SKM-1 (cell line): ENCODE data around the gene KRTAP19-8.

Experiments
- DNase-seq: peaks from one replicate; lab custom pipeline; 2025; ENCODE audit not compliant: unreplicated experiment; lab: John Stamatoyannopoulos, UW

KRTAP19-8 gene, protein sequence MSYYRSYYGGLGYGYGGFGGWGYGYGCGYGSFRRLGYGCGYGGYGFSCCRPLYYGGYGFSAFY

DNA sequence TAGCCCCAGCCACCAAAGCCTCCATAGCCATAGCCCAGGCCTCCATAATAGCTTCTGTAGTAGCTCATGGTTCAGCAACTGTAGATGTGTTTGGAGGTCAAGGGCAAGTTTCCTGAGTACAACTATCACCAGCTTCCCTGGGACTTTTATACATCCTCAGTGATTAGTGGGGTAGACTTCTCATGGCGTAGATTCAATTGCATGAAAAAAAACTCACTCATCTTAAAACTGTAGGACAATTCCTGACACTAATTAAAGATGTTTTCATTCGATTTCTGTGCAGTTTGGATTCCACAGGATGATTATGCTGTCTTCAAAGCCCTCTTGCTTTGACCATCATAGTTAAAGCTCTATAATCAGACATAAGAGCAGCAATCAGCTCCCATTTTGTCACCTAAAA is at the start of gene KRTAP19-8:
TSS of gene KRTAP19-8 (minus strand) at position 101 of the 400 bp plus-strand sequence. CDS start at position 68, 33 bp downstream.
- no peak for DNase-seq

DNA sequence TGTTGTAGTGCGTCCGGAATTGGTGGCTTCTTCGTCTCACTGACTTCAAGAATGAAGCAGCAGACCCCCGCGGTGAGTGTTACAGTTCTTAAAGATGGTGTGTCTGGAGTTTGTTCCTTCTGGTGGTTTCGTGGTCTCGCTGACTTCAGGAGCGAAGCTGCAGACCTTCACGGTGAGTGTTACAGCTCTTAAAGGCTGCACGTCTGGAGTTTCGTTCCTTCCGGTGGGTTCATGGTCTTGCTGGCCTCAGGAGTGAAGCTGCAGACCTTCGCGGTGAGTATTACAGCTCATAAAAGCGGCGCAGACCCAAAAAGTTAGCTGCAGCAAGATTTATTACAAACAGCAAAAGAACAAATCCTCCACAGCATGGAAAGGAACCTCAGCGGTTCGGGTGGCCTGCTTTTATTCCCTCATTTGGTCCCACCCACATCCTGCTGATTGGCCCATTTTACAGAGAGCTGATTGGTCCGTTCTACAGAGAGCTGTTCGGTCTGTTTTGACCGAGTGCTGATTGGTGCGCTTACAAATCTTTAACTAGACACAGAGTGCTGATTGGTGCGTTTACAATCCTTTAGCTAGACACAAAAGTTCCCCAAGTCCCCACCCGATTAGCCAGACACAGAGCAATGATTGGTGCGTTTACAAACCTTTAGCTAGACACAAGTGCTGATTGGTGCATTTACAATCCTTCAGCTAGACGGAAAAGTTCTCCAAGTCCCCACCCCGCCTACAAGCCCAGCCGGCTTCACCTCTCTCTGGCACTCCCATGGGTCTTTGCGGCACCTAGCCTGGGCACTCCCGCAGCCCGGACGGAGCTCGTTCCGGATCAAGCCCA is 49.6 kb upstream of the KRTAP19-8 start:
- no peak for DNase-seq

DNA sequence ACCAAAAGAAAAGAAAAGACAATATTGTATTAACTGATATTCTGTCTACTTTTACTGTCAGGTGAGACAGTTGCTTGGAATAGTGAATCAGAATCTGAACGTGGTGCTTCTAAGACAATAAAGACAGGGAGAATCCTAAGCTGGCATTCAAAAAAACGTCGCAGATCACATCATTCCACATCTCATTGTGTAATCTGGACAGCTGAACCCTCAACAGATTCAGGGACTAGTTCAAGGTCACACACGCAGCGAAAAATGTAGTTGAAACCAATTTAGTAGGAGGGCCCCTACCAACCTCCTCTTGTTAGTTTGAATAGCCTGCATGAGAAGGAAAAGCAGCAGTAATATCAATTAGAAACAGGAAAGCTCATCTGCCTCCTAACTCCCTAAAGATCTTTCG is 46.4 kb upstream of the KRTAP19-8 start:
- no peak for DNase-seq

DNA sequence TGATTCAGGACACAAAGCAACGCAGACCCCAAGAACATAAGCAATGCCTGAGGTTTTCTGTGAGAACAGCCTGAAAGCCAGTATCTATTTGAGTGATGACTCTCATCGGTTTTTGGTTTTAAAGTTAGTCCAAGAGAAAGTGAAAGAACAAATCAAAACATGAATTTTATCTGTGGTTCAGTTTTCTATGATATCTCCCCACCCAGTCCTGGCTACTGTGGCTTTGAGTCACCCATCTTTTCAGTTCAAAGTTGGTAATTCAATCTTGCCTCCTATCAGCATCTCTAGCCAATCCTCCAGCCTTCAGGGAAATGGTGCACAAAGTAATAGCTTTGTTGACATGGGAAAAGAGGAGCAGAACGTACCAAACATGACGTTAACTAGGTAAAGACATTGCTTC is 40.5 kb upstream of the KRTAP19-8 start:
- no peak for DNase-seq

DNA sequence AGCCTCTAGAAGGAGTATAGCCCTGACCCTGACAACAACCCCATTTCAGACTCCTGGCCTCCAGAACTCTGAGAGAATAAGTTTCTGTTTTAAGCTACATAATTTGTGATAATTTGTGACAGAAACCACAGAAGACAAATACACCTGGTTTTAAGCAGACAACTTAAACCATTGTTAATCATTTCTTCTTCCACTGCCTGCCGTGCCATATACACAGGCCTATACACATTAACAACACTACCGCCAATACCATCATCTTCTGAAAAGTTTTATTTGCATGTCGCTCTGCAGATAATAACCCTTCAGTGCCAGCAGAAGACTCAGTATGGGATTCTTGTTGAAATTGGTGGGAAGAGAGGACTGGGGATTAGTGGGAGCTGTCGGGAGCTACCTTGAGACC is 39.9 kb upstream of the KRTAP19-8 start:
- DNase-seq, result no peak

DNA sequence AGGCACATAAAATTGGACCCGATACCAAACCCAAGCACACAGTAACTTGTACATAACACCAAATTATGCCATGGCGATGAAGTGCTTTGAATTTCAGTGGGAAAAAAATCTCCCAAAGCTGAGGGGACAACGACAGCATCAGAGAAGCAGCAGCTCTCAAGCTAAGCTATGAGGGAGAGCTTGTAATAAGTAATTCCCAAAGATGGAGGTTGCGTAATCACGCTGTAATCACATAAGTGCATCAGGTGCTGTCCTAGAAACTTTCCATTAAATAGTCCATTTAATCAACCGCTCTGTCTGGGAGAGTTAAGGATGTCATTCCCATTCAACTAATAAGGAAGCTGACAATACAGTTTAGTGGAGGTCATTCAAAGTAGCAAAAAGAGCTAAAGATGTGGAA is 37.6 kb upstream of the KRTAP19-8 start:
- DNase-seq, result no peak

DNA sequence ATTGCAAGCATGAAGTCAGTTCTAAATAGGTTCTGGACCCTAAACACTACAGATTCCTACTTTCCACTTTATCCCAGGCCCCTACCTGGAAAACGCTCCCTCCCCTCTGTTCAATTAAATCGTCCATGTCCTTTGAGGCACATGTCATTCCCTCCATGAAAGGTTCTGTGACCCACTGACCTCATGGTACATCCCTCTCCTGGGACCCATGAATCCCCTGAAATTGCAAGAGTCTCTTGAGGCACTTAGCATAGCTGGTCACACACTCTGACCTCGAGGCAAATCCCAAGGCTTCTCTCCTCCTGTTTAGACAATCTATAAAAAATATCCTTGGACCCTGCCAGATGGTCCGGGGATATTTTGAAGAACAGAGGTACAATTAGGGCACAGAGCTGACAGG is 34.3 kb upstream of the KRTAP19-8 start:
- no peak for DNase-seq

DNA sequence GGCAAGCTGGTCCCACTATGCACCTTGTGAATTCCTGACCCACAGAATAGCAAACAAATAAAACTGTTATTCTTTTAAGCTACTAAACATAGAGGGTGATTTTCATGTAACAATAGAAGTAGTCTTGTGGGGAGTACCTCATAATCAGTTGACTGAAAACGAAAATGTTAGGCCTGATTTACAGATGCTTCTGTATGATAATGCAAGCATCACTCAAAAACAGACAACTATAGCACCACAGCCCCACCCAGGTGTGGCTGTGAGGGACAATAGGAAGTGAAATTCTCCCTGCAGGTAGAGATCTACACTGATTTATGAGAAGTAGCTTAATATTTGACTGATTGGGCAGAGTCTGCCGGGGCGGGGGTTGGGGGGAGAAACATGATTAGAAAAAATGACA is 26.5 kb upstream of the KRTAP19-8 start:
- DNase-seq, result no peak

DNA sequence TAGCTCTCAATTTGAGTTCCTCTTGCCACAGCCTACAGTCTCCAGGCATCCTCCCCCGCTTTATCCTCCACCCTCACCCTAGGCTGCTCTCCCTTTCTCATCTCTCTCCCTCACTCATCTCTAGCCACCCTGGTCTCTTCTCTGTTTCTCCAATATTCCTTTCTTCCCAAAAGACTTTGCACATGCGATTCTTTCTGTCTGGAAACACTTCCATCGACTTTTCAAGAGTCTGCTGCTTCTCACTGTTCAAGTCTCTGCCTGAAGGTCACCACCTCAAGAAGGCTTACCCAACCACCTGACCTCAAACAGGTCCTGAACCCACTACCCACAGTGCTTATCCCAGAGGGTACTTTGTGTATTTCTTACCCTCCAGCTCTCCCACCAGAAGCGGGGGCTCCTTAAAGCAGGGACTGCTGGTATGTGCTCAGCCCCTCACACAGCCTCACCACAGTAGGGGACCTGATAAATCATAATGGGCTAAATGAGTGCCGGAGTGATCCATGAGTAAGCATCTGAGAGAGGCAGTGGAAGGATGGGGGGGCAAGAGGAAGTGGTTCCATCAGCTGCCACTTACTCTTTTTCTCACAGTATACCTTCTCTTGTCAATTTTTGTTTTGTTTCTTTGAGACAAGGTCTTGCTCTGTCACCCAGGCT is 14.3 kb upstream of the KRTAP19-8 start:
- DNase-seq, result no peak

DNA sequence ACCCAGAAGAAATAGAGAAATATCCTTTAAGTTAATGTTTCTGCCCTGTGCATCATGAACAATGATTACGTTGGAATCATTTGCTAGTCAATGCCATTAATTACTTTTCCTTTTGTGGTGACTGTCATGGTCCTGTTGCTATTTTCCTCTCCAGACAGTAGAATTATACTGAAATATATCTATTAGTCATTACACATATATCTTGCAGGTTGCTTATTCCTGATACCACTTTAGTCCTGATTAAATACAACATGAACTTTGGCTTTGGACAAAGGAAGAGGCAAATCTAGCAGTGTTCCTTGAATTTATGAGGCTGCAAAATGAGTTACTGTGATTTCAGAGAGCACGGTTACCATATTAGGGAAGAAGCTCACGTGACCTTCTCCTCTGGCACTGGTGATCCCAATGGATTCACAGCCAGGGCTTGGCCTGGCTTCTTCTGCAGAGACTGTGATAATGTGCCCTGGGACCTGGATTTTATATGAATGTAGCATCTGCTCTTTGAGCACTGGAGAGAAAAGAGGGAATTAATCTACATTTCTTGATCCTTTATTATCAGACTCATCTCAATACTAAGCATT is 12.4 kb upstream of the KRTAP19-8 start:
- no peak for DNase-seq

DNA sequence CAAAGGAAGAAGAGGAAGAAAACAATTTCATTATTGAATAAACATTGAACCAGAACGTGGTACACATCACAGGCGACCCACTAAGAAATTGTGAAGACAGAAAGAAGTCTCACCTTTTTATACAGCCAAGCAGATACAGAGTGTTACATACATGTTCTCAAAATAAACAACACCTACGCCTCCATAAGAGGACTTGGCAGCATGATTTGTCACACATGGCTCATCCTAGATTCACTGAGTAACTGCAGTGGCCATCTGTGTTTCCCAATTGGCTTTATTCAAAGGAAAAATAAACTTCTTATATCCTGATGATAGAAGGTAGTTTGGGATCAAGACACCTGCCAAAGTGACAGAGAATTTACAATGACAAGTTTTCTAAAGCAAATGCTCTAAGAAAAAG is 7.6 kb upstream of the KRTAP19-8 start:
- no peak for DNase-seq

DNA sequence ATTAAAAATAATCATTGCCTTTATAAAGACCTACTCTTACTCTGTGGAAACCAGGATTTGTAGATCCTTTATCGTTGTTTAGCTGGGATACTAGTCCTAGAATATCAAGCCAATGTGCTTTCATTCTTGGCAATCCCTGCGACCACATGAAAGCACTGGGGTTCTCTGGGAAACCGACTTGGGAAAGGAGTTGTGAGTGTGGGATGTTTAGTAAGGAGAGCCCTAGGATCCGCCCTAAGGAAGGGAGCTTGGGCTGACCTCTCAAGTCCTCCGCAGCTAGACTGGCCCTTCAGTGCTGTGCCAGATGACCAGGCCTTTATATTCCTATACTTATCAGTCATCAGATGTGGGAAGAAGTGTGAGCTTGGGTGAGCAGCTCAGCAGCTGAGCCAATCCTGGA is 5.2 kb upstream of the KRTAP19-8 start:
- DNase-seq, result no peak

DNA sequence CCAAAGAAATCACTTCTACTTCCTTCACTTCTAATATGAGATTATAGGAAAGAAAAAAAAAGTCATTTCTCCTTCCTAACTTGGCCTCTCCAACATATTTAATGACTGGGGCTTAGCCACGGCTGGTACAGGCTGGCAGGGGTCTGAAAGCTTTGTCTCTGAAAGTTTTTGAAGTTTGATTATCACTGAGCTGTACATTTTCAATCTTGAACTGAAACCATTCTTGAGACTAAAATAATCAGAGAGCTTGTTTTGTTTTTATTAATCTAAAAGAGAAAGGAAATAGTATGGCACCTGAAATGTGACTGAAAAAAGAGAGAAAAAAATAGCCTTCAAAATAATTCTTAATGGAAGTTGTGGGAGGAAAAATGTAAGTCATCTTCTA is 3.8 kb upstream of the KRTAP19-8 start:
- no peak for DNase-seq

DNA sequence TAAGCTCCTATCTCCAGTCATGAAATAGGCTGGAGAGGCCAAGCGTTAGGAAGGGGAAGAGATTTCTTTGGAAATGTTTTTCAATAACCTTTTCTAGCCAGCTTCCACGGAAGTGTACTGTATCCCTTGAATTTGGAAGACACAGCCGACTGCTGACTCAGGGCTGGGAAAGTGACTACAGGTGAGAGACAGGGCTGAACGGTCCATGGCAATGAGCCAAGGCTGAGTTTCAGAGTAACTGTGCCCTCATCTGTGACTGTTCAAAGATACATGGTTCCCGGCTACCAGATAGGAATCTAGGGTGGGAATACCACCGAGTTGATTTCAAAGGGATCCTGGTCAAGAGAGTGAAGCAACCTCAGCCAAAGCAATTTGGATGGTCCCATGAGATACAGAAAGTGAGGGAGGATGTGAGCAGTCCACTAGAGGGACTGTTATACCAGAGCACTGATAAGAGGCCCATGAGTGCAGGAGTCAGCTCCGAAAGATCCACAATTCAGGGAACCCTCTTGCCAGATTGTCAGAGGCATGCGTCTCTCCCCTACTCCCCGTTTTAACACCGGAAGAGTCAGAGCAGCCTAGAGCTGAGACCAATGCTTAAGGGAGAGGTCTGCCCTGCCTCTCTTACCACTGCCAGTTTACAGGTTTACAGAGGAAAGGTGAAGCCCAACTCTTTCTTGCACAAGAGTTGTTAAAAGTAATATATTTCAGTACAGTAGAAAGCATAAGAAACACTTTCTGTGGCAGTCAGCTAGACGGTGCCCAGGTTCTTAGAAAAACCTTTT is 3.2 kb upstream of the KRTAP19-8 start:
- DNase-seq, result no peak

DNA sequence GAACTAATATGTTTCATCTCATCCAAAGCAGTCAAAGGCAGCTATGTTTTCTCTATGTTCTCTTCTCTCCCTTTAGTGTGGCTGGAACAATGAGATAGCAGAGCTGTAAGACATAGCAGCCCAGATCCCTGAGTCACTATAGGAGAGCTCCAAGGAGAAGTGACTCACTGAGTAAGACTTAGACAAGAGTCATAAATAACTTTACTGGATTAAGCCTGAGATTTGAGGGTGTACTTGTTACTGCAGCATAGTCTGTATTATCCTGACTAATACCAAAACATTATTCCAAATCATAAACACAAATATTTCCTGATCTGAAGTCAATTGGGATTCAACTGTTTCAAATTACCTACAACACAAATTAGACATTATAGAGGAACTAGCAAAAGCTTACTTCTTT is 3.9 kb downstream of the KRTAP19-8 start:
- no peak for DNase-seq

DNA sequence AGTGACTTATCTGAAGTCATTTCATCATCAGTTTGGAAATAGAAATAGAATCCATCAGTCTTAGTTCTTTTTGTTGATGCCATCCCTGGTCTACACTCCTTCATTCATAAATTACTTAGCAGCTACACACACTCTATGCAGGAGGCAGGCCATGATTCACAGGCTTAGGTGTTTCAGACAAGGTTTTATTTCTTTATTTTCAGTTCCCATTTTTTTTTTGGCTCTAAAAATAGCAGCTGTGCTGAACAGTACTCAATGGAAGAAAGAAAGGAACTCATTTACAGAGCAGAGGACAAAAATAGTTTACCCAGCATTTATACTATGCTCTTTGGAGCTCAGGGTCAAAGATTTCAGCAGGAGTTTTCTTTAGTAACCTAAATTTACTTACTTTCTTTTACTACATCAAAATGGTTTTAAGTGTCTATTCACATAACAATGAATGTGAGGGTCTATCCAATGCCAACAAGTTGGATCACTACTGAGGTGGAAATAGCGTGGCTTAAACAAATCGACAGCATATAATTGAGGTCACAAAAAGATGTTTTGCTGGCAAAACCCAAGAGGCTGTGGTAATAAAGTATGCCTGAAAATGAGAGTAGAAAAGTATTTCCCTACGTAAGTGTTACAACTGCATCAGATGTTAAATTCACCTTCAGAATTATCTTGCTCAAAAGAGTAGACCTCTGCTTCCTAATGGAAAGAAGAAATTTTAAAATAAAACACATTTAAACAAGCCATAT is 7.7 kb downstream of the KRTAP19-8 start:
- no peak for DNase-seq

DNA sequence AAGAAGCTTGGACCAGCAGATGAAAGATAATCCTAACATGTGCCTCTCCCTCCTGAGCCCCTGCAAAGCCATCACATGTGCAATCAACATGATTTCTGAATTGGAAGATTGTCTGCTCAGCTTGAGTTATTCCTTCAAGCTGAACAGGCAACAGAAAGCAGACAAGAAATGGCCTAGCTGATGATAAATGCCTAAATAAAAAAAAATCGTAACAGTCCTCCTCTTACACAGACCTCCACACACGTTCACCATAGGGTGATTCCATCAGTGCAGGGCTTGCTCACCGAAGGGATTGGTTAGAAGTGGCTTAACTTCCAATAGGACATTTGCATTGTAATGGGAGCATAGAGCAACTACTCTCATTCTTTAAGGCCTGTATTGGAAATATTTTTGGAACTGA is 14.6 kb downstream of the KRTAP19-8 start:
- no peak for DNase-seq

DNA sequence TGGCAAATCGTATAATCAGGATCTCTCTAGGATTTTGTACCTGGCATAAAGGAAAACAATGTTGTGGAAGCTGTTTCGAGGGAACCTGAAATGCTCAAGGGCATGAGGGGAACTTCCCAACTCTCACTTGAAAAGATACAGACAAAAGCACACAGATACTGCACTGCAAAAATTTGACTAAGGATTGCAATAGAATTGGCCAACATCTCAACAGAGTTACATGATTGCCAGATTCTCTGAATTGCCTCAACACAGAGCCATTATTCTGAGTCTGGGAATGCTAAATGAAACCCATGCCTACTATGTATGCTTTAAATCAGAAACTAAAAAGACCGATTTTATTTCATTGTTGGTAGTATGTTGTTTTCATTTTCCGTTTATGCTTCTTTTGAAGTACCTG is 16.0 kb downstream of the KRTAP19-8 start:
- DNase-seq, result no peak

DNA sequence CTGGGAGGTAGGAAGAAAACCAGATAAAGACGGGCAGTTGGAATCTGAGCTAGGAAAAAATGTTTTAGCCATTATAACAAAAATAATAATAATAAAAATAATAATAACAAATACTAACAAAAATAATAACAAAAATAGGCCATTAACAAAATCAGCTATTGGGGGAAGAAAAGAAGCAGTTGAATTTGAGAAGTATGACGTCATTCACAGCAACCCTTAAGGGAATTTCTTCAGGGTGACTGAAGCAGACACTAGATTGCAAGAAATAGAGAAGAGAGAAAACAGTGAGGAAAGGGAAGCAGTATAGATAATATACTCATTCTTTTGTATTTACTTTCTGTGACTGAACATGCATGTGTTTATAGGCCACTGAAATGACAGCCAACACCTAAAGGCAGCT is 20.0 kb downstream of the KRTAP19-8 start:
- no peak for DNase-seq

DNA sequence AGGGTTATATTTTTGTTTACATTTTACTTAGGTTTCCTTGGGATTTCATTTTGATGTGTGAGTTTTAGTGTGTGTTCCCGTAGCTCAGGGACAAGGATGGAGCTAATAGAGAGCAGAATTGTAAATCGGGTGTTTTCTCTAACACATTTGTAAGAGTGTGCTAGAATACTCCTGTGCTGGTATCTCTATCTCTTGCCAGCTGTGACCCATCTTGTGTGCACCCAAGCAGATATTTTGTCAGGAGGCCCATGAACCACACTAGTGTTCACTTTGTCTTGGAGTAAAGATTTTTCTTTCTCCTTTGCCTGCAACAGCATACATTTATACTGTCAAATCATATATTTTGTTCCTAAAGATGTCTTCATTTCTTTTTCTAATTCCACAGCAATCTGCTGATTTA is 23.4 kb downstream of the KRTAP19-8 start:
- DNase-seq, result no peak
